Stimulated activated CD8-positive, alpha-beta memory T cell treated with anti-CD3 and anti-CD28 coated beads, Interleukin-2, amount 100 ng/mL, for 1 hour (primary cell): Measurements from ENCODE around the gene CDH23.

Experiments
- DNase-seq, 2 donors: peaks; one replicate each; pipeline ENCODE4 v3.0.0-alpha.2; 2020; ENCODE audit warnings: low read depth in 2 of 2

CDH23 gene

DNA sequence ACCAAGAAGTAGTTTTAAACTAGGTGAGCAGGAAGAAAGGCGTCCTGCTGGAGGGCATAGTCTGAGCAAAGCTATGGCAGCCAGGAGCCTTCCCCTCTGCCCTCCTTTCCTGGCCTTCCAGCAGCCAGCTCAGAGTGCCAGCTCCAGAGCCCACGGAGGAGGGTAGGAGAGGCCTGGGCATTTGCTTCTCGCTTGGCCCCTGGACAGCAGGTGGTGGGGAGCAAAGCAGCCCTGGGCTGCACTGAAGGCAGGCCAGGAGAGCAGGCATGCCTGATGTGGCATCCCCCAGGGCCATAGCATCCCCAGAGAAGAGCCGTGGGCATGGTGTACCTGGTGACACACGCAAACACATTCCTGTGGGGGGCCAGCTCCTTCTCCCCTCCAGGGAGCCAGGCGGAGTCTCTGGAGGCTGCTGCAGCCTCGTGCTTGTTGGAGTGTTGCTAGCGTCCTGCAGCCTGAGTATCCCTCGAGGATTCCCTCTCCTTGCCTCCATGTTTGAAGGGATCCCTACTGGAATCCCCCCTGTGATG, 43.9 kb downstream of the CDH23 start:
- DNase-seq = no peak

DNA sequence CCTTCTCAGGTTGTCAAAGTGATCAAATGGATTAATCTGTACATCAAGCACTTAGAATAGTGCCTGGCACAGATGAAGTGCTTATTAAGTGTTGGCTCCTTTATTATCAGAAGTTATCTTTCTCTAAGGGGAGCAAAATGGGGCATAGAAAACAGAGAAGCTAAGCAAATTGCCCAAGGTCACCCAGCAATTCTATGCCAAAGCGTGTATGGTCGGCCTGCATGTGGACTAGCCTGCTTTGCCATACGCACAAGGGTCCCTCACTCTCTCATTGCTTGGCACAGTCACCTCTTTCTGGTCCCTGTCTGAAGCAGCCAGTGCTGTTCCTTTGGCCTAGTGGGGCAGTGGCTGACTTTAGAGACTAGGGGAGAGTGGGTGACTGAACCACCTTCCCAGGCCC, 45.3 kb downstream of the CDH23 start:
- DNase-seq = no peak

GRCh38 chr10:71442859-71443570, 46.3 kb downstream of the CDH23 start:
- DNase-seq = no peak

DNA sequence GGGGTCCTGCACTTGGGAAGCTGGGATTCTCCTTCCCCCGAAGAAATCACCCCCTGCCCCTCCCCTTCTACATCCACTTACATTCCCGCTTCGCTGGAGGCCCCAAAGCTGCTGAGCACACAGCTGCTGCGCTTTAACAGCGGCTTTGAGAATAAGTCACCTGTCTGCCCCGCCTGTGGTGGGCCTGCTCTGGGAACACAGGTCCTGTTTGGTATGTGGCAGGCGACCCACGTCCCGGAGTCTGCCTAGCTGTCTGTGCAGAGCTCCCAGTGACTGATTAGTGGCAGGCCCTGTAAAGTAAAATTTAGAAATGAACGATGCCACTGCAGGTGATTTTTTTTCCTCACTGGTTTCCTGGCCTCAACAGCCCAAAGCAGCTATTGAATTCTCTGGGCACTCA, 47.0 kb downstream of the CDH23 start:
- no peak for DNase-seq

DNA sequence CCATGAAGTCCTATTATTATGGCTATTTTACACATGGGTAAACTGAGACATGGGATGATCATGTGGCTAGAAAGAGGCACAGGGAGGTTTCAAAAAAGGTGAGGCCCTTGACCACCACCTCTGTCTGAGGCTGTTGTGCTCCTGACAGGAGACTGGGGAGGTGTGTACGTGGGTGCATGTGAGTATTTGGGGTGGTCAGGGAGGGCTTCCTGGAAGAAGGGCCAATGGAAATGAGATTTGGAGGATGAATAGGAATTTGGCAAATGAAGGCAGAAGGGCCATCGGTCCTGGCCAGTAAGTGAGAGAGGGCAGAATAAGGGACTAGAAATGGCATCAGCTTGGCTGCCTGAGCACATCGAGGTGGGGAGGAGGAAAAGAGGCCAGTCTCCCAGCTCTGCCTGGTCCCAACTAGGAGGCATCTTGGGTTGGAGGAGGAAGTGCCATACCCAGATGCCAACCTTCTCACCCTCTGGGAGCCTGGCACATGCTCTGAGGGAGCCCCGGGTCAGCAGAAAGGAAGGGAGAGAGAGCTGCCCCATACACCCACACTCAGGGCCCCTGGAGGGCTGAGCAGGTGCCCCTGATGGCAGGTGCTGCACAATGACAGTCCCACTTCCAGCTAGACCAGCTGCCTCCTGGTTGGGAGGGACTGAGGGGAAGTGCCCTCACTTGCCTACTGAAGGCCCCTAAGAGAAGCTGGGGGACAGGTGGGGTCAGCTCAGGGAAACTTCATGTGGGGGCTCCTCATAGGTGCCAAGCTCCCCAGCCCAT, 47.7 kb downstream of the CDH23 start:
- no peak for DNase-seq

DNA sequence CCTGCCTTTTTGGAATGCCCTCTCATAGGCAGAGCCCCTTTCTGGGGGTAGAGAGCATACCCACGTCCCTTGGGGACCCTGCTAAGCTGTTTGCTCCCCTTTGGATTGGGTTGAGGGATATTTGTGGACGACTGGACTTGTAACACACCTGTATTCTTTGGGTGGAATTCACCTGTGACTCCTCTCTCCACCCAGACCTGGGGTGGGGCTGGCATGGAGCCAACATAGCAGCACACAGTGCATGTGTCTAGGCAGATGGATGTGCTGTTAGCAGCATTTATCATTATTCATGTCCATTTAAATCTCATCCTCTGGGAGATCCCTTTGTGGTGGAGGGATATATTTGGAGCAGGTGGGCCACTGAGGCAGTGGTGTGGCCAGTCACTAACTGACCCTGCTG, 51.0 kb downstream of the CDH23 start:
- DNase-seq = no peak

DNA sequence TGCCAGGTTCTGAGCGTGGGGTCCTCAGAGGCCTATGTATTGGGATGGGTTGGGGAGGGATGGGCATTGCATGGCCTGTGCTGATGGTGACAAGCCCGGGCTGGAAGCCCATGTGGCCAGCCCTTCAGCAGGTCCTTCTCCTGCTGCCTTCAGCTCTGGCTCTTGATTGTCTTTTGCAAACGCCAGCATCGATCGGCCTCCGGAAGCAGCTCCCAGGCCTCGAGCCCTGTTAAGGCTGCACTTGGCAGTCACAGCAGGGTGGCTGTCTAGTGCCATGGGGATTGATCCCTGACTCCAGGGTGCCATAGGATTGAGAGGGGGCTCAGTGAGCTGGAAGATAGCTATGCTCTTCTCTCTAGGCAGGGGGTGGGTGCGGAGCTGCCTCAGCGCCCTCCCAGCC, 51.4 kb downstream of the CDH23 start:
- DNase-seq = no peak

DNA sequence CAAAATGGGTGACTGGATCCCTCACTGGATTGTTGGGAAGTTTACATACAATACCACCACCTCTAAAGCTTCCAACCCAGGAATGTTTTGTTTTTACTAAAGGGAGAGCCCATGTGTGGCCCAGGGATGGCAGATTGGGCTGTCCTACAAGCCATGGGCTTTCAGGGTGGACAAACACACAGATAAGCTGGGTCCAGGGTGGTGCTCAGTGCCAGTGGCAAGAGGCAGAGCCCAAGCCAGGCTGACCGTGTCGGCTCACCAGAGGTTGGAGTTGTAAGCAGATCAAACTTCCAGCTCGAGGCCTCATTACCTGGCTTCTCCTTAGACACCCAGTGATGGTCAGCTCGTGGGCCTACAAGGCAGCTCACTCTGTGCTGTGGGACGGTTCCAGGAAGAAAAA, 52.3 kb downstream of the CDH23 start:
- DNase-seq = no peak

DNA sequence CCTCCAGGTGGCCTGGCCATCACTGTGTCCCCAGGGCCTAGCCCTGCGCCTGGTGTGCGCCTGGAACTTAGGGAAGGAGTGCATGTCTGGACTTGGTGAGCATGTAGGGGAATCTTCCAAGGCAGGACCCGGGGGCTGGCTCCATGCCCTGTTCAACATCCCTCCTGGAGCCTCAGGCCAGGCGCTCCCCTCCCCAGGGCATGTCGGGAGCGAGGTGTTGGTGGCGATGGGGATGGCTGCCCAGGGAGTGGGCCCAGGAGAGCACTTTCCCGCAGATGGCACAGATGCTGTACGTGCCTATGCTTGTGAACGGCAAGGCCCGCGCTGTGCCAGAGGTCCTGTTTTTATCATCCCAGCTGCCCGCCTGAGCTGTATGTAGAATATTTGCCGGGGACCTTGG, 55.0 kb downstream of the CDH23 start:
- DNase-seq = no peak

- DNase-seq = no peak
Observed at GRCh38 chr10:71453186-71453585, 56.5 kb downstream of the CDH23 start.

DNA sequence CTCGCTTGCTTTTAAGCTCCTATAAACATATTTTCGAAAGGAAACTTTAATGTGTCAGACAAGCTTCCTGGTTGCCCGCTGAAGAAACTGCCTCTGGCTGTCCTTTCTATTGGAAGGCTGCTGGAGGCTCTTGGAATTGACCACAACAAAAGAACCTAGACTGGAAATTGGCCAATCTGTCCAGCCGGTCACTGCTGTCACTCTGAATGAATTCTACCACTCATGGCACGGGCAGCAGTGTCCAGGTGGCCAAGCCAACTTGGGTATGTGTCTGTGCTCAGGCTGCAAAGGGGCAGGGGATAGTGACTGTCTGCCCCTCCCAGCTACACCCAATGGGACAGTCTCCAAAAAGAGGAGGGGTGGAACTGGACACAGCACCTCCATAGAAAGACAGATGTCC, 57.6 kb downstream of the CDH23 start:
- no peak for DNase-seq

- DNase-seq = no peak
Observed at GRCh38 chr10:71455035-71455434, 58.3 kb downstream of the CDH23 start.

GRCh38 chr10:71456631-71457030, 59.9 kb downstream of the CDH23 start:
- no peak for DNase-seq

- no peak for DNase-seq
Observed at GRCh38 chr10:71457908-71458307, 61.2 kb downstream of the CDH23 start.

DNA sequence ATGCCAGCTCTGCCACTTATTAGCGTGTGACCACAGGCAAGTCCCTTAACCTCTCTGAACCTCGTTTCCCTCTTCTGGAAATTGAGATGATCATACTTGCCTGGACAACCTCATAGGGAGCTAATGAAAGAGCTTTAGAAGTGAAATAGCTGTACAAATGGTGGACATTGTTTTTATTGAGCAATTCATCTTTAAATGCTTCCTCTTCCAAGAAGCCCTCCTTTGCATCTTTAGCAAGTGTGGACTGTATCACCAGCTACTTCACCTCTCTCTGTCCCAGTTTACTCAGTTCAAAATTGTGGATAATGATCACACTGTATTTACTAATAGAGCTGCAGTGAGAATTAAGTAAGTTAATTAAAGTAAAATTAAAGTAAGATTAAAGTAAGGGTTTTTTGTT, 61.7 kb downstream of the CDH23 start:
- no peak for DNase-seq

DNA sequence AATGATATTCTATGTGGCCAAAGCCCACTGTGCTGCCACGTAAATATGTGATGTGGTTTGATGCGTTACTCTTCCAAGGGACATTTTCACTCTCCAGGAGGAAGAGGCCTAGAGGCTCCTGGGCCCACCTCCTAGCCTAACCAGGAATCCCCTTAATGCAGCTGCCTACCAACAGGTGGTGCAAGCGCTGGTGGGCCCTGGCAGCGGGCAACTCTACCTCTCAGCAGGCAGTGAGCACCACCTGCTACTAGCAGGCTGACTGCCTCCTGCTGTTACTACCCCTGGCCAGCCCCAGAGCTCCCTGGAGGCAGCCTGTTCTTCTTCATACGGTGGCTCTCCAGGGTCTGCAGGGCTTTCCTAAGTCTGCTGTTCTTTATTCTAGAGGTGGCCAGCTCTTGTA, 62.8 kb downstream of the CDH23 start:
- DNase-seq = no peak

- DNase-seq = no peak
Observed at GRCh38 chr10:71460615-71461014, 63.9 kb downstream of the CDH23 start.

- no peak for DNase-seq
Observed at GRCh38 chr10:71461457-71461856, 64.7 kb downstream of the CDH23 start.

GRCh38 chr10:71462062-71462935, 65.6 kb downstream of the CDH23 start:
- no peak for DNase-seq

- DNase-seq = no peak
Observed at GRCh38 chr10:71463111-71463510, 66.4 kb downstream of the CDH23 start.

DNA sequence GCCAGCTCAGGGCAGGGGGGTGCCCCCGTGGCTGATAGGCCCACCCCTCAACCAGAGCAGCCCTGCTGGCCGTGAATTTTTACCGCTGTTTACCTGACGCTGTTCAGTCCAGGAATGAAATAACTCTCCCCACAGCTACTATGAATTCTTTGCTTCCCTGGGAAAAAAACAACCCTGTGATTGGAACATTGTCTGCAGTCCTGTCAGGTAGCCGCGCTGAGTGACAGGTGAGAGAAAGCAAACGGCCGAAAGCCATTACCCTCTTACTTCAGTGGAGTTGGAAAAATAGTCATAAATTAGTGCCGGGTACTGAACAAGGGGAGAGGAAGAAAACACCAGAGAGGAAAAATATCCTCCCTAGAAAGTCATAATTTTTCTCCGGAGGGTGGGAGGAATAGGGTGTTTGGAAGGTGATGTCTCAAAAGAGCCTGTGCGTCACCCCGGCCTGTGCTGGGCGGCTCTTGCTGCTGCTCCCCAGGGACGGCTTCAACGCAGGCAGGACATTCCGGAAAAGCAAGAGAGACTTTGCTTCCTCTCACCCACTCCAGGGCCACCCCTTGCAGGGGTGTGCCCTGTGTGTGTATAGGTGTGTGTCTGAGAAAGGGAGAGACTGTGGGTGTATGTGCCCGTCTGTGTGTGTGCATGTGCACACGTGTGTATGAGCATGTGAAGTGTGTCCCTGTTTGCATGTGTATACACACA, 69.0 kb downstream of the CDH23 start:
- DNase-seq = no peak

DNA sequence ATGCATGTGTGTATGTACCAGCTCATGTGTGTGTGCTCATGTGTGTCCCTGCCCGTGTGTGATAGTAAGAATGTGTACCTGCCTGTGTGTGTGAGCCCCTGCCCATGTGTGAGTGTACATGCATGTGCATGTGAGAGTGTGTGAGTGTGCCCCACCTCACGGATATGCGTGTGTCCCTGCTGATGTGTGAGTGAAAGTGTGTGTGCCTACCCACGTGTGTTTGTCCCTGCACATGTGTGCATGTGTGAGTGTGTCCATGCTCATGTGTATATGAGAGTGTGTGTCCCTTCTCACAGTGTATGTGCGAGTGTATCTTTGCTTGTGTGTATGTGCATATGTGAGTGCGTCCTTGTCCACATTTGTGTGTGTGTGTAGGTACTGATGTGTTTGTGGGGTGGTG, 69.6 kb downstream of the CDH23 start:
- DNase-seq = no peak
